ENCODE measurements around the gene SHCBP1L.

DNA sequence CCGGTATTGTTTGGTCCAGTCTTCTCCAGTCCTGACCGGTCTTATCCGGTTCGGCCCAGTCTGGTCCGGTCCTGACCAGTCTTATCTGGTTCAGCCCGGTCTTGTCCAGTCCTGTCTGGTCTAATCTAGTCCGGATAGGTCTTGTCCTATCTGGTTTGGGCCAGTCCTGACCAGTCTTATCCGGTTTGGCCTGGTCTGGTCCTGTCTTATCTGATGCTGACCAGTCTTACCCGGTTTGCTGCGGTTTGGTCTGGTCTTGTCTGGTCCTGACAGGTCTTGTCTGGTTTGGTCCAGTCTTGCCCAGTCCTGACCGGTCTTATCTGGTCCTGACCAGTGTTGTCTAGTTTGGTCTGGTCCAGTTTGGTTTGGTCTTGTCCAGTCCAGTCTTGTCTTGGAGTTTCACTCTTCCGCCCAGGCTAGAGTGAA is 83.7 kb downstream of the SHCBP1L start:
- TF ChIP-seq, protein P1, sequence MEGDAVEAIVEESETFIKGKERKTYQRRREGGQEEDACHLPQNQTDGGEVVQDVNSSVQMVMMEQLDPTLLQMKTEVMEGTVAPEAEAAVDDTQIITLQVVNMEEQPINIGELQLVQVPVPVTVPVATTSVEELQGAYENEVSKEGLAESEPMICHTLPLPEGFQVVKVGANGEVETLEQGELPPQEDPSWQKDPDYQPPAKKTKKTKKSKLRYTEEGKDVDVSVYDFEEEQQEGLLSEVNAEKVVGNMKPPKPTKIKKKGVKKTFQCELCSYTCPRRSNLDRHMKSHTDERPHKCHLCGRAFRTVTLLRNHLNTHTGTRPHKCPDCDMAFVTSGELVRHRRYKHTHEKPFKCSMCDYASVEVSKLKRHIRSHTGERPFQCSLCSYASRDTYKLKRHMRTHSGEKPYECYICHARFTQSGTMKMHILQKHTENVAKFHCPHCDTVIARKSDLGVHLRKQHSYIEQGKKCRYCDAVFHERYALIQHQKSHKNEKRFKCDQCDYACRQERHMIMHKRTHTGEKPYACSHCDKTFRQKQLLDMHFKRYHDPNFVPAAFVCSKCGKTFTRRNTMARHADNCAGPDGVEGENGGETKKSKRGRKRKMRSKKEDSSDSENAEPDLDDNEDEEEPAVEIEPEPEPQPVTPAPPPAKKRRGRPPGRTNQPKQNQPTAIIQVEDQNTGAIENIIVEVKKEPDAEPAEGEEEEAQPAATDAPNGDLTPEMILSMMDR (IDR thresholded peaks at IDR 0.05), result no peak
- TF ChIP-seq TCF7L2 (IDR thresholded peaks at IDR 0.05; ENCODE audit: low read depth, low read length) (no peak), POLR2AphosphoS5 (IDR thresholded peaks at IDR 0.05; ENCODE audit: low read depth, low read length) (no peak), SIN3A (IDR thresholded peaks at IDR 0.05; ENCODE audit: borderline replicate concordance, insufficient read depth, low read depth, low read length) (no peak)
- TF ChIP-seq, protein P2, sequence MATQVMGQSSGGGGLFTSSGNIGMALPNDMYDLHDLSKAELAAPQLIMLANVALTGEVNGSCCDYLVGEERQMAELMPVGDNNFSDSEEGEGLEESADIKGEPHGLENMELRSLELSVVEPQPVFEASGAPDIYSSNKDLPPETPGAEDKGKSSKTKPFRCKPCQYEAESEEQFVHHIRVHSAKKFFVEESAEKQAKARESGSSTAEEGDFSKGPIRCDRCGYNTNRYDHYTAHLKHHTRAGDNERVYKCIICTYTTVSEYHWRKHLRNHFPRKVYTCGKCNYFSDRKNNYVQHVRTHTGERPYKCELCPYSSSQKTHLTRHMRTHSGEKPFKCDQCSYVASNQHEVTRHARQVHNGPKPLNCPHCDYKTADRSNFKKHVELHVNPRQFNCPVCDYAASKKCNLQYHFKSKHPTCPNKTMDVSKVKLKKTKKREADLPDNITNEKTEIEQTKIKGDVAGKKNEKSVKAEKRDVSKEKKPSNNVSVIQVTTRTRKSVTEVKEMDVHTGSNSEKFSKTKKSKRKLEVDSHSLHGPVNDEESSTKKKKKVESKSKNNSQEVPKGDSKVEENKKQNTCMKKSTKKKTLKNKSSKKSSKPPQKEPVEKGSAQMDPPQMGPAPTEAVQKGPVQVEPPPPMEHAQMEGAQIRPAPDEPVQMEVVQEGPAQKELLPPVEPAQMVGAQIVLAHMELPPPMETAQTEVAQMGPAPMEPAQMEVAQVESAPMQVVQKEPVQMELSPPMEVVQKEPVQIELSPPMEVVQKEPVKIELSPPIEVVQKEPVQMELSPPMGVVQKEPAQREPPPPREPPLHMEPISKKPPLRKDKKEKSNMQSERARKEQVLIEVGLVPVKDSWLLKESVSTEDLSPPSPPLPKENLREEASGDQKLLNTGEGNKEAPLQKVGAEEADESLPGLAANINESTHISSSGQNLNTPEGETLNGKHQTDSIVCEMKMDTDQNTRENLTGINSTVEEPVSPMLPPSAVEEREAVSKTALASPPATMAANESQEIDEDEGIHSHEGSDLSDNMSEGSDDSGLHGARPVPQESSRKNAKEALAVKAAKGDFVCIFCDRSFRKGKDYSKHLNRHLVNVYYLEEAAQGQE (IDR thresholded peaks at IDR 0.05; ENCODE audit: insufficient read depth in 1 of 2, low read depth in 2 of 2, low read length in 1 of 2), result no peak
